Subcutaneous preadipocyte (primary cell): ENCODE data around the gene CNNM1. TPM values are rescaled to one million over a fixed set of nuclear protein-coding genes. Genes with fewer than 3 reads are reported as not detected.

Experiments
- total RNA-seq: library from RNA; depleted of rRNA; stranded (reverse); fragments of >200 nt; gene quantifications from 2 replicates; pipeline ENCODE4 v1.2.3, GENCODE V29; 2012

The CNNM1 gene
- total RNA-seq, result 0.59 and 0.73 TPM in 2 replicates

GRCh38 chr10:99329304-99329553 lies at the start of gene CNNM1:
Gene CNNM1 (plus strand): TSS chr10:99329356. CDS start chr10:99329388, 32 bp downstream.

GRCh38 chr10:99430451-99431189 lies 101.5 kb downstream of the CNNM1 start, which contains the start of gene GOT1:
Gene GOT1 (minus strand): TSS chr10:99430624. CDS start chr10:99430565, 59 bp downstream.

Other genes with a start within 250 kb of the CNNM1 start
- gene HPSE2, start 93.5 kb upstream of the CNNM1 start, total RNA-seq, result under 0.01 TPM in 2 replicates
- gene GOT1, start 101.3 kb downstream of the CNNM1 start, total RNA-seq, result 19.8 and 27.6 TPM in 2 replicates
- not detected in 2 replicates for gene NKX2-3, start 203.6 kb downstream of the CNNM1 start, total RNA-seq